ENCODE measurements around the gene ERBB2. TPM values are rescaled to one million over a fixed set of nuclear protein-coding genes. Genes with fewer than 3 reads are reported as not detected.

The ERBB2 gene
- total and polyA plus RNA-seq, 2 of the 13 experiments (the other 11 are each of a cell fraction or from before 2014, with no cell fraction given): 57.7 to 64.1 TPM

DNA sequence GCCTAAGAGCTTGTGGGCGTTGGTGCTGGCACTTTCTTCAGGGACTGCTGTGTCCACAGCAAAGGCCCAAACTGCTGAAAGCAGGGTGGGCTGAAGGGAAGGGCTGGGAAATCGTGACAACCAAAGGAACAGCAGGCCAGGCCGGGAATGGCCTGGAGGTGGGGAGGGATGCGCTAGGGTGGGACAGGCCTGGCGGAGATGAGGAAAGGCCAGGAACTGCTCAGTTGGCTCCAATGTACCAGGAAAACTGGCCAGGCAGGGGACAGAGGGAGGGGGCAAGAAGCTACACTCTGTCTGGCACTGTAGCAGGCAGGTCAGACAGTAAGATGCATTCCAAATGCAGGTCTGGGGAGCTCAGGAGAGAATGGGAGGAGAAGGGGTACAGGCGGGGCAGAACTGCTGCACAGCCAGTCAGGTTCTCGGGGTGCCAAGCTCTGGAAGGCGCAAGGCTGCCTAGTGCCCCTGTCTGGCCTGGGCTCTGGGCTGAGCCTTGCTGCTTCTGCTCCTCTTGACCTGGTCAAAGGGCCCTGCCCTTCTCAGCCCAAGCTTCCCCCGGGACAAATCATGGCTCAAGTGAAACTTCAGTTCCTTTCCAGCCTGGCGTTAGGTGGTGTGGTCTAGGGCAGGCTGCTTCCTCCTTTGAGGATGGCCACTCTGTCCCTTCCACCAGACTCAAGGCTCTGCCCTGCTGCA lies 24.3 kb upstream of the ERBB2 start (continued):
- TF ChIP-seq, protein P1, sequence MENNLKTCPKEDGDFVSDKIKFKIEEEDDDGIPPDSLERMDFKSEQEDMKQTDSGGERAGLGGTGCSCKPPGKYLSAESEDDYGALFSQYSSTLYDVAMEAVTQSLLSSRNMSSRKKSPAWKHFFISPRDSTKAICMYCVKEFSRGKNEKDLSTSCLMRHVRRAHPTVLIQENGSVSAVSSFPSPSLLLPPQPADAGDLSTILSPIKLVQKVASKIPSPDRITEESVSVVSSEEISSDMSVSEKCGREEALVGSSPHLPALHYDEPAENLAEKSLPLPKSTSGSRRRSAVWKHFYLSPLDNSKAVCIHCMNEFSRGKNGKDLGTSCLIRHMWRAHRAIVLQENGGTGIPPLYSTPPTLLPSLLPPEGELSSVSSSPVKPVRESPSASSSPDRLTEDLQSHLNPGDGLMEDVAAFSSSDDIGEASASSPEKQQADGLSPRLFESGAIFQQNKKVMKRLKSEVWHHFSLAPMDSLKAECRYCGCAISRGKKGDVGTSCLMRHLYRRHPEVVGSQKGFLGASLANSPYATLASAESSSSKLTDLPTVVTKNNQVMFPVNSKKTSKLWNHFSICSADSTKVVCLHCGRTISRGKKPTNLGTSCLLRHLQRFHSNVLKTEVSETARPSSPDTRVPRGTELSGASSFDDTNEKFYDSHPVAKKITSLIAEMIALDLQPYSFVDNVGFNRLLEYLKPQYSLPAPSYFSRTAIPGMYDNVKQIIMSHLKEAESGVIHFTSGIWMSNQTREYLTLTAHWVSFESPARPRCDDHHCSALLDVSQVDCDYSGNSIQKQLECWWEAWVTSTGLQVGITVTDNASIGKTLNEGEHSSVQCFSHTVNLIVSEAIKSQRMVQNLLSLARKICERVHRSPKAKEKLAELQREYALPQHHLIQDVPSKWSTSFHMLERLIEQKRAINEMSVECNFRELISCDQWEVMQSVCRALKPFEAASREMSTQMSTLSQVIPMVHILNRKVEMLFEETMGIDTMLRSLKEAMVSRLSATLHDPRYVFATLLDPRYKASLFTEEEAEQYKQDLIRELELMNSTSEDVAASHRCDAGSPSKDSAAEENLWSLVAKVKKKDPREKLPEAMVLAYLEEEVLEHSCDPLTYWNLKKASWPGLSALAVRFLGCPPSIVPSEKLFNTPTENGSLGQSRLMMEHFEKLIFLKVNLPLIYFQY (CRISPR knock-in tag; IDR thresholded peaks at IDR 0.05; ENCODE audit: borderline replicate concordance): 0 out of 2 replicates have a peak, but pooled peaks have one; percentile 11
- TF ChIP-seq PCBP2 (optimal IDR thresholded peaks at IDR 0.05; ENCODE audit: low read depth, low read length, poor library complexity, severe bottlenecking) (no peak), ZNF20 (CRISPR knock-in tag; IDR thresholded peaks at IDR 0.05) (no peak), ZIK1 (CRISPR knock-in tag; IDR thresholded peaks at IDR 0.05; ENCODE audit: borderline replicate concordance, low read depth) (no peak), RFX3 (CRISPR knock-in tag; IDR thresholded peaks at IDR 0.05) (no peak), ZNF552 (CRISPR knock-in tag; IDR thresholded peaks at IDR 0.05; ENCODE audit: borderline replicate concordance) (no peak), ADNP (CRISPR knock-in tag; IDR thresholded peaks at IDR 0.05) (no peak), ZNF557 (CRISPR knock-in tag; IDR thresholded peaks at IDR 0.05) (no peak), CCDC6 (CRISPR knock-in tag; IDR thresholded peaks at IDR 0.05) (no peak), ZNF160 (CRISPR knock-in tag; IDR thresholded peaks at IDR 0.05) (no peak), ZMYM4 (CRISPR knock-in tag; IDR thresholded peaks at IDR 0.05) (0 out of 2 replicates have a peak, but pooled peaks have one; percentile 31), EP300 (IDR thresholded peaks at IDR 0.05; ENCODE audit: low read depth in 2 of 2, low read length in 2 of 2) (no peak), EP300 (CRISPR knock-in tag; IDR thresholded peaks at IDR 0.05; ENCODE audit: borderline replicate concordance) (0 out of 2 replicates have a peak, but pooled peaks have one; percentile 36), BHLHE40 (IDR thresholded peaks at IDR 0.05; ENCODE audit: low read length) (no peak), ZNF558 (CRISPR knock-in tag; IDR thresholded peaks at IDR 0.05; ENCODE audit: borderline replicate concordance) (no peak)
- TF ChIP-seq, protein P2, sequence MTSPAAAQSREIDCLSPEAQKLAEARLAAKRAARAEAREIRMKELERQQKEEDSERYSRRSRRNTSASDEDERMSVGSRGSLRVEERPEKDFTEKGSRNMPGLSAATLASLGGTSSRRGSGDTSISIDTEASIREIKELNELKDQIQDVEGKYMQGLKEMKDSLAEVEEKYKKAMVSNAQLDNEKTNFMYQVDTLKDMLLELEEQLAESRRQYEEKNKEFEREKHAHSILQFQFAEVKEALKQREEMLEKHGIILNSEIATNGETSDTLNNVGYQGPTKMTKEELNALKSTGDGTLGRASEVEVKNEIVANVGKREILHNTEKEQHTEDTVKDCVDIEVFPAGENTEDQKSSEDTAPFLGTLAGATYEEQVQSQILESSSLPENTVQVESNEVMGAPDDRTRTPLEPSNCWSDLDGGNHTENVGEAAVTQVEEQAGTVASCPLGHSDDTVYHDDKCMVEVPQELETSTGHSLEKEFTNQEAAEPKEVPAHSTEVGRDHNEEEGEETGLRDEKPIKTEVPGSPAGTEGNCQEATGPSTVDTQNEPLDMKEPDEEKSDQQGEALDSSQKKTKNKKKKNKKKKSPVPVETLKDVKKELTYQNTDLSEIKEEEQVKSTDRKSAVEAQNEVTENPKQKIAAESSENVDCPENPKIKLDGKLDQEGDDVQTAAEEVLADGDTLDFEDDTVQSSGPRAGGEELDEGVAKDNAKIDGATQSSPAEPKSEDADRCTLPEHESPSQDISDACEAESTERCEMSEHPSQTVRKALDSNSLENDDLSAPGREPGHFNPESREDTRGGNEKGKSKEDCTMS (CRISPR knock-in tag; conservative IDR thresholded peaks at IDR 0.05): no peak
- TF ChIP-seq, protein P3, sequence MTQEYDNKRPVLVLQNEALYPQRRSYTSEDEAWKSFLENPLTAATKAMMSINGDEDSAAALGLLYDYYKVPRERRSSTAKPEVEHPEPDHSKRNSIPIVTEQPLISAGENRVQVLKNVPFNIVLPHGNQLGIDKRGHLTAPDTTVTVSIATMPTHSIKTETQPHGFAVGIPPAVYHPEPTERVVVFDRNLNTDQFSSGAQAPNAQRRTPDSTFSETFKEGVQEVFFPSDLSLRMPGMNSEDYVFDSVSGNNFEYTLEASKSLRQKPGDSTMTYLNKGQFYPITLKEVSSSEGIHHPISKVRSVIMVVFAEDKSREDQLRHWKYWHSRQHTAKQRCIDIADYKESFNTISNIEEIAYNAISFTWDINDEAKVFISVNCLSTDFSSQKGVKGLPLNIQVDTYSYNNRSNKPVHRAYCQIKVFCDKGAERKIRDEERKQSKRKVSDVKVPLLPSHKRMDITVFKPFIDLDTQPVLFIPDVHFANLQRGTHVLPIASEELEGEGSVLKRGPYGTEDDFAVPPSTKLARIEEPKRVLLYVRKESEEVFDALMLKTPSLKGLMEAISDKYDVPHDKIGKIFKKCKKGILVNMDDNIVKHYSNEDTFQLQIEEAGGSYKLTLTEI (CRISPR knock-in tag; conservative IDR thresholded peaks at IDR 0.05): no peak
- TF ChIP-seq, protein P4, sequence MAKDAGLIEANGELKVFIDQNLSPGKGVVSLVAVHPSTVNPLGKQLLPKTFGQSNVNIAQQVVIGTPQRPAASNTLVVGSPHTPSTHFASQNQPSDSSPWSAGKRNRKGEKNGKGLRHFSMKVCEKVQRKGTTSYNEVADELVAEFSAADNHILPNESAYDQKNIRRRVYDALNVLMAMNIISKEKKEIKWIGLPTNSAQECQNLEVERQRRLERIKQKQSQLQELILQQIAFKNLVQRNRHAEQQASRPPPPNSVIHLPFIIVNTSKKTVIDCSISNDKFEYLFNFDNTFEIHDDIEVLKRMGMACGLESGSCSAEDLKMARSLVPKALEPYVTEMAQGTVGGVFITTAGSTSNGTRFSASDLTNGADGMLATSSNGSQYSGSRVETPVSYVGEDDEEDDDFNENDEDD (CRISPR knock-in tag; IDR thresholded peaks at IDR 0.05; ENCODE audit: borderline replicate concordance): 0 out of 2 replicates have a peak, but pooled peaks have one; percentile 2
- TF ChIP-seq, protein P5, sequence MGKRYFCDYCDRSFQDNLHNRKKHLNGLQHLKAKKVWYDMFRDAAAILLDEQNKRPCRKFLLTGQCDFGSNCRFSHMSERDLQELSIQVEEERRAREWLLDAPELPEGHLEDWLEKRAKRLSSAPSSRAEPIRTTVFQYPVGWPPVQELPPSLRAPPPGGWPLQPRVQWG (CRISPR knock-in tag; IDR thresholded peaks at IDR 0.05; ENCODE audit: borderline replicate concordance, low read depth): no peak
